ENCODE measurements around the gene KLF5.

The KLF5 gene

GRCh38 chr13:73106513-73107178 lies 47.8 kb downstream of the KLF5 start:
- TF ChIP-seq ZFP41 (tag by site-specific recombination; IDR thresholded peaks at IDR 0.05; ENCODE audit: borderline replicate concordance) = no peak
- TF ChIP-seq ZNF785 (tag by site-specific recombination; IDR thresholded peaks at IDR 0.05) = no peak
- no peak for TF ChIP-seq ZSCAN30 (tag by site-specific recombination; IDR thresholded peaks at IDR 0.05)
- no peak for TF ChIP-seq ZNF391 (tag by site-specific recombination; IDR thresholded peaks at IDR 0.05; ENCODE audit: borderline replicate concordance, low read depth)
- no peak for TF ChIP-seq ZNF280D (tag by site-specific recombination; IDR thresholded peaks at IDR 0.05)
- no peak for TF ChIP-seq INSM2 (tag by site-specific recombination; IDR thresholded peaks at IDR 0.05)
- TF ChIP-seq SETDB1 (IDR thresholded peaks at IDR 0.05; ENCODE audit: insufficient read length, low read length) = no peak
- Histone ChIP-seq H3K36me3 (ENCODE audit: control insufficient read depth in 2 of 2, insufficient read depth in 1 of 2, low read length in 2 of 2) (no peaks in the 10 kb centered on the region), H3K4me1 (ENCODE audit: control insufficient read depth, insufficient read depth, low read length) (no peaks in the 10 kb centered on the region), H3K4me3 (ENCODE audit: low read depth, low read length) (no peak overlapping the region), H3K9me3 (ENCODE audit: control insufficient read depth, insufficient read depth, low read depth, low read length) (no peaks in the 10 kb centered on the region), H3K27ac (ENCODE audit: extremely low read depth, low read depth, low read length) (no peak overlapping the region)
- CTCF ChIA-PET = no interaction called here
- POLR2A ChIA-PET = interaction anchor here (0.6 kb wide), 1 partner anchor 12 kb away, joined by 5 read pairs; no protein-coding TSS in a partner anchor

GRCh38 chr13:73107481-73107880 lies 48.7 kb downstream of the KLF5 start:
- CTCF ChIA-PET = no interaction called here
- no peaks in the 10 kb centered on the region for H3K9me3 ChIP-seq (ENCODE audit: control insufficient read depth, insufficient read depth, low read depth, low read length)
- H3K4me1 ChIP-seq (ENCODE audit: control insufficient read depth, insufficient read depth, low read length) = no peaks in the 10 kb centered on the region
- TF ChIP-seq ZNF561 (tag by site-specific recombination; IDR thresholded peaks at IDR 0.05; ENCODE audit: borderline replicate concordance) = no peak
- no peak for TF ChIP-seq CTCF (tag by site-specific recombination; IDR thresholded peaks at IDR 0.05)
- TF ChIP-seq ZNF518A (tag by site-specific recombination; conservative IDR thresholded peaks at IDR 0.05; ENCODE audit: low read depth) = no peak
- no peak for TF ChIP-seq ZBTB7A (tag by site-specific recombination; IDR thresholded peaks at IDR 0.05; ENCODE audit: low read depth)
- H3K27ac ChIP-seq (ENCODE audit: extremely low read depth, low read depth, low read length) = no peak overlapping the region
- no peaks in the 10 kb centered on the region for H3K36me3 ChIP-seq (ENCODE audit: control insufficient read depth in 2 of 2, insufficient read depth in 1 of 2, low read length in 2 of 2)
- H3K4me3 ChIP-seq (ENCODE audit: low read depth, low read length) = no peak overlapping the region
- POLR2A ChIA-PET = interaction anchor here (0.6 kb wide), 1 partner anchor 13 kb away, joined by 5 read pairs; no protein-coding TSS in a partner anchor
